Suprapubic skin (tissue), 4 donors: ENCODE data around the gene SACM1L.

Experiments
- POLR2A ChIP-seq, 2 donors: fragments of 450-650 bp; IDR thresholded peaks; one replicate each; pipeline ENCODE4 v1.6.1; 2017; ENCODE audit warnings: antibody characterized with exemption in 2 of 2, mild to moderate bottlenecking in 2 of 2, moderate library complexity in 2 of 2
- POLR2AphosphoS5 ChIP-seq, 3 donors: sonication (generic); formaldehyde crosslinking; IDR thresholded peaks; one replicate each; pipeline ENCODE4 v1.6.1; 2017; ENCODE audit warnings: antibody characterized with exemption in 3 of 3
- TF ChIP-seq, protein P1 (sequence below), 2 donors: fragments of 200-600 bp in 1 of 2; fragments of 450-650 bp in 1 of 2; sonication (generic) in 1 of 2; IDR thresholded peaks; one replicate each; pipeline ENCODE4 v1.5.1; 2016 to 2019; ENCODE audit warnings: antibody characterized with exemption in 2 of 2, mild to moderate bottlenecking in 1 of 2, moderate library complexity in 1 of 2

DNA sequence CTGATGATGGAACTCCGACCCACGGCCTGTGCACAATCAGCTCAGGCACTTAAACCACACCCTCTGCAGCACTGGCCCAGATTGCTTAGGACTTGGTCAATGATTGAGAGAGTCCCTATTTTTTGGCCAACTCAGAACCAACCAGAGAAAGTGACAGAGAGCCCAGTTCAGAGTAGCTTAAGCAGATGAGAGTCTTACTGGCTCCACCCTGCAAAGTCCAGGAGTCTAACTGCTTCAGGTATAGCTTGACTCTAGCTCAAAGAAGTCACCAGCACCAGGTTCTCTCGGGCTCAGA lies 87.1 kb downstream of the SACM1L start:
- TF ChIP-seq POLR2A (IDR thresholded peaks at IDR 0.05) (no peak), POLR2AphosphoS5 (IDR thresholded peaks at IDR 0.05) (no peak)
- TF ChIP-seq, protein P1, sequence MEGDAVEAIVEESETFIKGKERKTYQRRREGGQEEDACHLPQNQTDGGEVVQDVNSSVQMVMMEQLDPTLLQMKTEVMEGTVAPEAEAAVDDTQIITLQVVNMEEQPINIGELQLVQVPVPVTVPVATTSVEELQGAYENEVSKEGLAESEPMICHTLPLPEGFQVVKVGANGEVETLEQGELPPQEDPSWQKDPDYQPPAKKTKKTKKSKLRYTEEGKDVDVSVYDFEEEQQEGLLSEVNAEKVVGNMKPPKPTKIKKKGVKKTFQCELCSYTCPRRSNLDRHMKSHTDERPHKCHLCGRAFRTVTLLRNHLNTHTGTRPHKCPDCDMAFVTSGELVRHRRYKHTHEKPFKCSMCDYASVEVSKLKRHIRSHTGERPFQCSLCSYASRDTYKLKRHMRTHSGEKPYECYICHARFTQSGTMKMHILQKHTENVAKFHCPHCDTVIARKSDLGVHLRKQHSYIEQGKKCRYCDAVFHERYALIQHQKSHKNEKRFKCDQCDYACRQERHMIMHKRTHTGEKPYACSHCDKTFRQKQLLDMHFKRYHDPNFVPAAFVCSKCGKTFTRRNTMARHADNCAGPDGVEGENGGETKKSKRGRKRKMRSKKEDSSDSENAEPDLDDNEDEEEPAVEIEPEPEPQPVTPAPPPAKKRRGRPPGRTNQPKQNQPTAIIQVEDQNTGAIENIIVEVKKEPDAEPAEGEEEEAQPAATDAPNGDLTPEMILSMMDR (IDR thresholded peaks at IDR 0.05): no peak
